Measurements from ENCODE around the gene SMNDC1. TPM values are rescaled to one million over a fixed set of nuclear protein-coding genes. Genes with fewer than 3 reads are reported as not detected.

The SMNDC1 gene
- total and polyA plus RNA-seq, 2 of the 4 experiments (the other 2 are of a cell fraction): 3.9 to 15.1 TPM

GRCh38 chr10:110340122-110340521, 35.4 kb upstream of the SMNDC1 start:
- H3K4me2 ChIP-seq (ENCODE audit: low read depth, low read length): no peak overlapping the region
- no peak overlapping the region for H4K5ac ChIP-seq (ENCODE audit: low read depth, low read length)
- no peak for ATAC-seq (ENCODE audit: low read depth)
- H3K79me1 ChIP-seq (ENCODE audit: low read depth in 1 of 2, low read length in 2 of 2): no peaks in the 10 kb centered on the region
- no TSS peak for BruUV-seq (replicated peaks)
- 0 out of 3 replicates have a peak overlapping the region, but pooled peaks have one; percentile 39 for H2BK15ac ChIP-seq (ENCODE audit: low read depth, low read length)
- ChIA-PET CTCF (no interaction called here), POLR2A (ENCODE audit: unreplicated experiment) (no interaction called here)
- no peak for DNase-seq
- no peaks in the 10 kb centered on the region for H3K27me3 ChIP-seq (ENCODE audit: control insufficient read depth, insufficient read depth, low read length)
- H2AFZ ChIP-seq (replicated peaks; ENCODE audit: low read length, poor library complexity): no peak overlapping the region
- peaks cover 13% of the 10 kb centered on the region for H3K9me1 ChIP-seq (ENCODE audit: insufficient read depth, low read length)
- H3K18ac ChIP-seq (ENCODE audit: low read depth, low read length): no peak overlapping the region
- intact Hi-C loops (cut with micrococcal nuclease) (no loop called here), dilution Hi-C loops (cut with HindIII; ENCODE audit: low sequenced_read_pairs, unreplicated experiment) (no loop called here), in situ Hi-C loops (cut with MboI; ENCODE audit: low sequenced_read_pairs) (no loop called here)
- no peak overlapping the region for H2BK120ac ChIP-seq (ENCODE audit: low read depth, low read length)
- no peak overlapping the region for H3K56ac ChIP-seq (ENCODE audit: extremely low read depth, insufficient read depth, low read length)
- no peaks in the 10 kb centered on the region for H3K9me3 ChIP-seq (ENCODE audit: control insufficient read depth, insufficient read depth, low read length)
- H3K4me1 ChIP-seq (ENCODE audit: control insufficient read depth, insufficient read depth, low read length): peaks cover 9% of the 10 kb centered on the region
- H3K27ac ChIP-seq (ENCODE audit: insufficient read depth, low read length): no peak overlapping the region
- H3K9ac ChIP-seq (ENCODE audit: low read depth, low read length): no peak overlapping the region
- H2AK5ac ChIP-seq (ENCODE audit: low read depth, low read length): peak overlapping the region; percentile 73
- peak overlapping the region; percentile 48; the same call in 1 of the 2 replicates for H3K23ac ChIP-seq (ENCODE audit: low read depth, low read length)
- H4K8ac ChIP-seq (ENCODE audit: low read depth in 2 of 2, low read length in 2 of 2): no peak overlapping the region; a peak in 1 of 4 replicates
- TF ChIP-seq RAD21 (IDR thresholded peaks at IDR 0.05; ENCODE audit: low read length) (no peak), SMC3 (IDR thresholded peaks at IDR 0.05; ENCODE audit: low read depth, low read length) (no peak), POLR2A (IDR thresholded peaks at IDR 0.05; ENCODE audit: low read depth, low read length) (no peak), RCOR1 (IDR thresholded peaks at IDR 0.05; ENCODE audit: insufficient replicate concordance, low read length) (no peak), USF2 (IDR thresholded peaks at IDR 0.05; ENCODE audit: low read depth, low read length) (no peak), MXI1 (IDR thresholded peaks at IDR 0.05; ENCODE audit: borderline replicate concordance, low read depth, low read length) (no peak), CEBPB (IDR thresholded peaks at IDR 0.05; ENCODE audit: low read depth, low read length) (no peak), BHLHE40 (IDR thresholded peaks at IDR 0.05; ENCODE audit: low read depth, low read length) (no peak), MAFK (IDR thresholded peaks at IDR 0.05; ENCODE audit: low read depth, low read length) (no peak), MAZ (IDR thresholded peaks at IDR 0.05; ENCODE audit: borderline replicate concordance, low read depth, low read length) (no peak)
- TF ChIP-seq, protein P1, sequence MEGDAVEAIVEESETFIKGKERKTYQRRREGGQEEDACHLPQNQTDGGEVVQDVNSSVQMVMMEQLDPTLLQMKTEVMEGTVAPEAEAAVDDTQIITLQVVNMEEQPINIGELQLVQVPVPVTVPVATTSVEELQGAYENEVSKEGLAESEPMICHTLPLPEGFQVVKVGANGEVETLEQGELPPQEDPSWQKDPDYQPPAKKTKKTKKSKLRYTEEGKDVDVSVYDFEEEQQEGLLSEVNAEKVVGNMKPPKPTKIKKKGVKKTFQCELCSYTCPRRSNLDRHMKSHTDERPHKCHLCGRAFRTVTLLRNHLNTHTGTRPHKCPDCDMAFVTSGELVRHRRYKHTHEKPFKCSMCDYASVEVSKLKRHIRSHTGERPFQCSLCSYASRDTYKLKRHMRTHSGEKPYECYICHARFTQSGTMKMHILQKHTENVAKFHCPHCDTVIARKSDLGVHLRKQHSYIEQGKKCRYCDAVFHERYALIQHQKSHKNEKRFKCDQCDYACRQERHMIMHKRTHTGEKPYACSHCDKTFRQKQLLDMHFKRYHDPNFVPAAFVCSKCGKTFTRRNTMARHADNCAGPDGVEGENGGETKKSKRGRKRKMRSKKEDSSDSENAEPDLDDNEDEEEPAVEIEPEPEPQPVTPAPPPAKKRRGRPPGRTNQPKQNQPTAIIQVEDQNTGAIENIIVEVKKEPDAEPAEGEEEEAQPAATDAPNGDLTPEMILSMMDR (conservative IDR thresholded peaks at IDR 0.05; ENCODE audit: low read depth, low read length): no peak
- no peak overlapping the region for H2BK5ac ChIP-seq (ENCODE audit: low read depth, low read length, poor library complexity, severe bottlenecking)
- no peak overlapping the region for H3K4ac ChIP-seq (ENCODE audit: low read depth, low read length)
- no peak overlapping the region; the same call in 1 of the 2 replicates for H3K14ac ChIP-seq (replicated peaks; ENCODE audit: low read depth, low read length)
- no peak overlapping the region for H3K4me3 ChIP-seq (ENCODE audit: insufficient read depth, low read depth, low read length)
- WGBS, 2 experiments (ENCODE audit: extremely low coverage in 2 of 2, insufficient read length in 1 of 2): 75% methylated on average over 2 of the region's 4 CpGs; no CpG with 5 or more reads in 1 of the 2 experiments
- H2BK20ac ChIP-seq (ENCODE audit: low read depth, low read length): no peak overlapping the region
- H2AK9ac ChIP-seq (replicated peaks; ENCODE audit: low read depth, low read length, poor library complexity): no peak overlapping the region
- H4K91ac ChIP-seq (ENCODE audit: insufficient read depth, low read depth, low read length): no peak overlapping the region
- H3K36me3 ChIP-seq (ENCODE audit: control insufficient read depth, insufficient read depth, low read length): no peaks in the 10 kb centered on the region
- H4K20me1 ChIP-seq (ENCODE audit: insufficient read depth, low read length): no peaks in the 10 kb centered on the region
